GM21381 (cell line): ENCODE results near the gene PTPRD.

Experiments
- ATAC-seq: cut with Tn5 transposase; IDR thresholded peaks from one replicate; pipeline ENCODE4 v1.9.1; 2021; ENCODE audit warnings: mild to moderate bottlenecking, moderate library complexity; ENCODE audit not compliant: unreplicated experiment

The PTPRD gene

GRCh38 chr9:9790216-9790872 lies 822.5 kb downstream of the PTPRD start:
- ATAC-seq, result peak; percentile 56

DNA sequence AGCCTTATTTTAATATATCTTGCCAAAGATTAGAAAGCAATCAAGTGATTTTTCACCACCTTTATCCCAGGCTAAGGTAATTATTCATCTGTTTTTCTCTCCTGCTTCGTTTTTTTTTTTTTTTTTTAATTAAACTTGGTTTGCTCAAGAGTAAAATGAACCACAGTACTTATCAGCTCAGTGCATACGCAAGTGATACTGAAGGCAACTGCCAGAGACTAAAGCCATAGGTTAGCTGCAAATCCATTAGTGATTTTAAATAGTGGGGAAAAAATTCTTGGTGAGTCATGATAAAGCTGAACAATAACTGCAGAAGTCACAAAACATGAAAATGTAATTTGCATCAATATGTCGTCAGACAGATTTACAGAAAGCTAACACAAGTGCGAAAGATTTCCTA lies 829.1 kb downstream of the PTPRD start:
- ATAC-seq, result no peak

DNA sequence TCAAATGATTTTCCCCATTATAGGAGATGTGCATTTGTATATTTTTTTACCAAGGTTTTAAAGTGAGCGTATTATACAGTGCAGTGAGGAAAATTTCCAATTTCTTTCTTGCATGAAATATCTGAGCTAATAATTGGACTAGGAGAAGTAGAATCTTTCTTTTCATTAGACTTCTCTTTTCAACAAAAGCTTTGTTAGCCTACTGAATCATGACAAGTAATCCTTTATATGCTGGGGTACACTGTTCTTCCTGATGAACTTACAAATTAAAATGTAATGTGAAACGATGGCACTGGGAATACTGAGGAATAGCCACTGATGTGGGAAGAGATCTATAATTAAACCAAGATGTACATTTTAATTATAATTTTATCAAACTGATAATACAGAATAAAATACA lies 829.6 kb downstream of the PTPRD start:
- ATAC-seq, result no peak

DNA sequence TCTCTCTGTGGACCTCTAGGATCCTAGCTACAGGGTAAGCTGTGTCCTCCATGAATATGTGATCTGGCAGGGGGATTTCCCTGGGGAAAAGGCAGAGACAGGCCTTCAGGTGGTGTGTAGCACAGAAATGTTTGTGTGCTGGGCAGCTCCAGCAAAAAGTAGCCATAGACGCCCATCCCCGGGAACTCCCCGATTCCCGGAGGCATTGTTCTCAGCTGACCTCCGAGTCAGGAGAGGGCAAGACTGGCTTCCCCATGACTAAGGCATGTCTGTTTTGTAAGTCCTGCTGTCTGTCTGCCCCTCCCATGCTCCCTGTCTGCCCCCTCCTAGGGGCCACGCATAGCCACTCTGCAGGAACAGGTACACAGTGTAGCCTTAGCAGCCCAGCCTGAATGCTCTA lies 834.5 kb downstream of the PTPRD start:
- ATAC-seq, result no peak

GRCh38 chr9:9774471-9774870 lies 838.3 kb downstream of the PTPRD start:
- no peak for ATAC-seq

- ATAC-seq, result no peak
These were observed 841.5 kb downstream of the PTPRD start for GRCh38 chr9:9771314-9771713.

- no peak for ATAC-seq
These were observed 848.0 kb downstream of the PTPRD start for GRCh38 chr9:9764821-9765220.

- no peak for ATAC-seq
These were observed 858.6 kb downstream of the PTPRD start for GRCh38 chr9:9754186-9754585.

GRCh38 chr9:9753266-9753665 lies 859.5 kb downstream of the PTPRD start:
- no peak for ATAC-seq

DNA sequence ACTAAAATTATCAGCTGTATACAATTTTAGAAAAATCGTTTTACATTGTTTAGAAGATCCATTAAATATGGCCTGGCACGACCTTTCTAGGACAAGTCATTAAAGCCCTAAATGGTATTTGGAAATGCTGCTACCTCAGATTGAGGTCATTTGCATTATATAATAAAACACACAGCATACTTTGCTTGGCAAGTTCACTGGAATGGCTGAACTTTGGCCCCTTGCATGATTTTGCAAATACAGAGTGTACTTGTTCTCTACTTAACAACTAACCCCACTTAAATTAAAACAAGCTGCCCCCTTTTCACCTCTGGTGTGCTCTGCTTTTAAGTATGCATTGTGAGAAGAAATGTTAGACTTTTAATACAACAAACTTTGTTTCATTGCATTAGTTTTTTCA lies 860.1 kb downstream of the PTPRD start:
- no peak for ATAC-seq

GRCh38 chr9:9751996-9752395 lies 860.8 kb downstream of the PTPRD start:
- no peak for ATAC-seq

DNA sequence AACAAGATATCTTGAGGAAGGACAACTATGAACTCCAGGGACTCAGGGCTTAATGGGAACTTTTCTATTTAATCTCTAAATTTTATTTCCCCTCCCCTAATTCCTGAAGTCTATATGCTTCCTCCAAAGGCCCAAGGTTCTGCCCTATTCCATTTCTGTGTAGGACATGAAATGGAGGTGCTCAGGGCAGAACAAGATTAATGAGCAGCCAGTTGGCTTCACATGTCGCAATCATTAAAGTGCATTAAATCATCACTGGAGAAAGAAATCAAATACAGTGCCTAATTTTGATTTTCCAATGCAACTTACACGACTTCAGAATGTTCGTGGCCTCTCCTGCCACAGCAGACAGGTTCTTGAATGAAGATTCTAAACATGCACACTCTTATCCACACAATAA lies 862.1 kb downstream of the PTPRD start:
- no peak for ATAC-seq

DNA sequence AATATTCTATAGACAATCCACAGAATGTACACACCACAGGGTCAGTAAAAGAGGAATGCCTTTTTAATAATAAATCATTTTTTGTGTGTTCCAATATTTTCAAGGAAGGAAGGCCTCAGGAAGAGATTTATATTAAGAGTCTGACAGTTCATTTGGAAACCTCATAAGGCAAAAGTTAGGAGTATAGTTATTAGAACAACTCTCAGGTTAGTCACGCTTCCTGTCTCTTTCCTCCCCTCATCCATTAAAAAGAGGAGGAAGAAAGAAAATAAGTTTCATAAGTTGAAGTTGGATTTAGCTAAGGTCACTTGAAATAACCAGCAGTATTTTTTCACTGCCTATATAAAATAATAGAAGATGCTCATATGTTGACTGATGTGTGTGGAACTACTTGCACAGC lies 863.2 kb downstream of the PTPRD start:
- no peak for ATAC-seq

DNA sequence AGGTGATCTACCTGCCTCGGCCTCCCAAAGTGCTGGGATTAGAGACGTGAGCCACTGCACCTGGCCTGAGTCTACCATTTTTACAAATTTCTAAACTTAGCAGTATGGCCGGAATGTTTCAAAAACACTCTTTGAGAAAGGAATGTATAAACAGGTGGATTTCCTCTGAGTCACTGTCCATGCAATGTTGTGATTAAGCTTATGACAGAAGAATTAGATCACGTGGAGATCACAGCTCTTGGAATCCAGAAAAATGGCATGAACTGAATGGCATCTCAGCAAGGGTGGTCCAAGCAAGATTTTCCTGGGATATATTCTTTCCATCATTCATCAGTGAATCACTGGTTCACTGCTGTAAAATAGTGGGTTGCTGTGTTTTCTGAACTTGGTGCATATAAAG lies 865.0 kb downstream of the PTPRD start:
- no peak for ATAC-seq

DNA sequence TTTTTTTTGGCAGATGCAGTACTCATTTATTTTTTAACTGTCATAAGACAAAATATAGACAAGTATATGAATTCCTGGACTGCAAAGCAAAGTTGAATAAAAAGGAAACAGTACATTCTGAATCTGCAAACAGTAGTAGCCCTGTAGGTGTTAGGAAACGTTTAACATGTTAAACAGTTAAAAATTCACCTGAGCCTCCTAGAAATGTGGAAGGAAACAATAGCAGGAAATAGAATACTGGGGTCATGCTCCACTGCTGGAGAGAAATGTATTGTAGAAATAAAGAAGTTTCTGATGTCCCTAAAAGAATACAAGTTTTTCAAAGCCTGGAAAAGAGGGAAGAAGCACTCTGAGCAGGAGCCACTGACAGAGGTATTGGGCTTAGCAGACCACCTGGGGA lies 866.0 kb downstream of the PTPRD start:
- no peak for ATAC-seq

- no peak for ATAC-seq
These were observed 869.0 kb downstream of the PTPRD start for GRCh38 chr9:9743822-9744221.

- ATAC-seq, result peak; percentile 49
These were observed 882.6 kb downstream of the PTPRD start for GRCh38 chr9:9730174-9730573.

- ATAC-seq, result no peak
These were observed 883.7 kb downstream of the PTPRD start for GRCh38 chr9:9729082-9729481.

DNA sequence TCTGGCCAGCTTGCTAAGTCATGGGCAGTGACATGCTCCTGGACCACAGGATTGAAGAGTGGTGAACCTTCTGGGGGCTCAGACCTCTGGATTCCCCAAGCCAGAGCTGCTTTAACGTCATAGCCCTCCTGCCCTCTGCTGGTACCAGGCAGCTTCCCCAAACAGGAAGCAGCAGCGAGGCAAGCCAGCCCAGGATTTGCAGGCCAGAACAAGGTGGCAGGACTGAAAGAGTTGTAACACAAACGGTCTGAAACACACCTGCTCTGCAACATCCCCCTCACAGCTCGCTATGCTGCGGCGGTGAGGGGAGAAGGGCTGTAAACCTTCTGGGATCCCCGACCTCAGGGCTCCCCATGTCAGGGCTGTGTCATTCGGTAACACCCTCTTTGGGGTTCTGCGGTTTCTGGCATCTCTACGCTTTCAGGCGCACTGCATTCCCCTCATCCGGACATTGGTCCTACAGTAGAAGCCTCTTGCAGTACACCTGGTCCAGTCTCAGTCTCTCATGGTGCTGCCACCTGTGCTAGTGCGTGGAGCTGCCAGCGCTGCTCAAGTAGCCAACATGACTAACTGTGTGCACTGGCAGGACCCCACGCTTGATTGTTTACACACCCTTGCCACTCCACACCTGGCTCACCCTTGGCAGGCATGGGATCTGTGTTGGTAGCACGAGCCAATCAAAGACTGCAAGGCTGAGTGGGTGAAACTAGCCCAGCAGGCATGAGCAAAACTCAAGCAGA lies 893.3 kb downstream of the PTPRD start:
- no peak for ATAC-seq

DNA sequence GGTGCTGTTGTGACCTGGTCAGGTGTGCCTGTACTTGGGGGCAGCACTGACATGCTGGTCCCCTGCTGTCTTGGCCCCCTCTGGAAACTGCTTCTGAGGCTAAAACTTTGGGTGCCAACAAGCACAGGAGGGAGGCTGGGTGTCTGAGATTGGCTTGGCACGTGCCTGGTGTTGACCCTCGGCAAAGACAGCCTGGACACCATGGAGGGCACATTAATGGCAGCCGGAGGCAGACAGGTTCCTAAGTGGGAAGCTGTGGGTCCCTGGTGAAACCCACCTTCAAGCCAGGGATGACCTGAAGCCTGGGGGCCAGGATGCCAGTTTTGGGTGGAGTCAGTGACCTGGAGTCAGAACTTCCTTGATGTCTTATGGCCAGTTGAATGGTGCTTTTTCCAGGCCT lies 894.1 kb downstream of the PTPRD start:
- no peak for ATAC-seq

- no peak for ATAC-seq
These were observed 933.4 kb downstream of the PTPRD start for GRCh38 chr9:9679433-9679832.

GRCh38 chr9:9674461-9674860 lies 938.3 kb downstream of the PTPRD start:
- ATAC-seq, result no peak

DNA sequence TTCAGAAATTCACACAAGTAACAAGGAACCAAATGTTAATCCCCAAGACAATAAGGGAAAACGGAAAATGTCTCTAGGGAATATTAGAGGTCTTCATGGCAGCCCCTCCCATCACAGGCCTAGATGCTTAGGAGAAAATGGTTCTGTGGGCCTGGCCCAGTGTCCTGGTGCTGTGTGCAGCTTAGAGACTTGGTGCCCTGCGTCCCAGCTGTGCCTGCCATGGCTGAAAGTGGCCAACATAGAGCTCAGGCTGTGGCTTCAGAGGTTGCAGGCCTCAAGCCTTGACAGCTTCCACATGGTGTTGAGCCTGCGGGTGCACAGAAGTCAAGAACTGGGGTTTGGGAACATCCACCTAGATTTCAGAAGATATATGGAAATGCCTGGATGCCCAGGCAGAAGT lies 942.3 kb downstream of the PTPRD start:
- no peak for ATAC-seq
